Measurements from ENCODE around the gene CLDN5.

Gene CLDN5

DNA sequence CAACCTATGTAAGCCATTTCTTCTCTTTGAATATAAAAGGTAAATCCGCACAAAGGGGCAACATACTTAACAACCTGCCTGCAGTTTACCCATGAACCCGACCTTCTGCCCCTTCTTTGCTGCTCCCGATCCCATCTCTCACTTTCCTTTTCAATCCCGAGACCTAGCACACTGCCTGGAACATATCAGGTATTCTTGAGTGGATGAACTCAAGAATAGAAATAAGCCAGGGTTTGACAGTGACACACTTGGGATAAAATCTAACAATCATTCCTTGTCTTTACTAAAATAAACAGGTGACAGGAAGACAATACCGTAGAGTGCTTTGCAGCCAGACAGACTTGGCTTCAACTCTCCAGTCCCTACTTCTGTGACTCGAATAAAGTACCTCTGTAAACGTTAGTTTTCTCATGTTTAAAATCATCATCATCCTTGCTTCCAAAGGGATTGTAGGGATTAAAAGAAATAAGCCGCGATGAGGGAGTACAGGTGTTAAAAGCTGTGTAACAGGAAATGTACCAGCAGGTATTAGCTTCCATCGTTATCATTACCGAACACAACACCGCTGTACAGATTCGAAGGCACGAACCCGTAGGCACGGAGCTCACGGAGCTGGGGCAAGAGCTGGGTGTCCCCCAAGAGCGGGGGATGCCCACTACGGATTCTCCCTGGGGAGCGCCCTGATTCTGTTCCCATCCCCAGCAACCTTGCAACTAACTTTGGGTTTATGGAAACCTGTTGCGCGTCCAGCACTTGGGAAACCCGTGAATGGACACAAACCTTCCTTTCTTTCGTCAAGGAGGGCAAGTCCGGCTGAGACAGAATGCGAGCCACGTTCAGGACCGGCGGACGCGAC lies 45.9 kb downstream of the CLDN5 start:
- DNase-seq = no peak

DNA sequence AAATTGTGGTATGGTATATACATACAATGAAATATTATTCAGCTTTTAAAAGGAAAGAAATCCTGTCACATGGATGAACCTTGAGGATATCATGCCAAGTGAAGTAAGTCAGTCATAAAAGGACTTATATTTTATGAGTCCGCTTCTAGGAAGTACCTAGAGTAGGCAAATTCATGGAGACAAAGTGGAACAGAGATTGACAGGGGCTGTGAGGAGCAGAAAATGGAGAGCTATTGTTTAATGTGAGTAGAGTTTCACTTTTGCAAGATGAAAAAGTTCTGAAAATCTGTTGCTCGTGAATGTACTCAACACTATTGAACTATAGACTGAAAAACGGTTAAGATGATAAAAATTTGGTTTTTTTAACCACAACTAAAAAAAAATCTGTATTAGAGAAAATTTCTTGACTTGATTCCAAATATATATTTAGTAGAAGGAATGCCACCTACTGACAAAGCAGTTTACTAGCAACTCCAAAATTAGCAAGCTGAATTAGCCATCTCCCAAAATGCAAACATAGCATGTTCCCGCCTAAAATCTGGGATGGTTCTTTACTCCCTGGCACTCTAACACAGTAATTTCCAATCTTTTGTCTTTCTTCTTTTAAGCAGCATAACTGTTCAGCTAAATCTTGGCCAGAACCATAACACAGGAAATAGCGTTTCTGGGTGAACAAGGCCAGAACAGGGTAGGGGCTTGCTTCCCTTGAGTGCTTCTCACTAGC lies 46.7 kb downstream of the CLDN5 start:
- no peak for DNase-seq

DNA sequence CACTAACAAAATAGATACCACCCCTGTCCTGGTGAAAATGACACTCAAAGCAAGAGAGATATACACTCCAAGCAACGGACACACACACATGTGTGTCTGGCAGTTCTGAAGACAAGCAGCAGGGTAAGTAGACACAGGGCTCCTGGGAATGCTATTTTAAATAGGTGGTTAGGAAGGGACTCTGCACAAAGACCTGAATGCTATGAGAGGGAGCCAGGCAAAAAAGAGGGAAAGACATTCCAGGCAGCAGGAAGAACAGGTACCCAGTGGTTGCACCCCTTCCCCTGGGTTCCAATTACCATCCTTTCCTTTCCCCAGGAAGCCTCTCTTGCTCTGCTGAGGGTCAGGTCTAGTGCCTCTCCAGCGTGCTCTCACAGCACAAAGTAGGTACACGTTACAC lies 48.2 kb downstream of the CLDN5 start:
- no peak for DNase-seq

- no peak for DNase-seq
Observed at GRCh38 chr22:19473578-19473977, 50.6 kb downstream of the CLDN5 start.
